ENCODE data around the gene RPL29.

GRCh38 chr3:52041118-52041731, 45.5 kb upstream of the RPL29 start:
- TF ChIP-seq, protein P1, sequence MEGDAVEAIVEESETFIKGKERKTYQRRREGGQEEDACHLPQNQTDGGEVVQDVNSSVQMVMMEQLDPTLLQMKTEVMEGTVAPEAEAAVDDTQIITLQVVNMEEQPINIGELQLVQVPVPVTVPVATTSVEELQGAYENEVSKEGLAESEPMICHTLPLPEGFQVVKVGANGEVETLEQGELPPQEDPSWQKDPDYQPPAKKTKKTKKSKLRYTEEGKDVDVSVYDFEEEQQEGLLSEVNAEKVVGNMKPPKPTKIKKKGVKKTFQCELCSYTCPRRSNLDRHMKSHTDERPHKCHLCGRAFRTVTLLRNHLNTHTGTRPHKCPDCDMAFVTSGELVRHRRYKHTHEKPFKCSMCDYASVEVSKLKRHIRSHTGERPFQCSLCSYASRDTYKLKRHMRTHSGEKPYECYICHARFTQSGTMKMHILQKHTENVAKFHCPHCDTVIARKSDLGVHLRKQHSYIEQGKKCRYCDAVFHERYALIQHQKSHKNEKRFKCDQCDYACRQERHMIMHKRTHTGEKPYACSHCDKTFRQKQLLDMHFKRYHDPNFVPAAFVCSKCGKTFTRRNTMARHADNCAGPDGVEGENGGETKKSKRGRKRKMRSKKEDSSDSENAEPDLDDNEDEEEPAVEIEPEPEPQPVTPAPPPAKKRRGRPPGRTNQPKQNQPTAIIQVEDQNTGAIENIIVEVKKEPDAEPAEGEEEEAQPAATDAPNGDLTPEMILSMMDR (conservative IDR thresholded peaks at IDR 0.05; ENCODE audit: low read depth, low read length): peak; percentile 32
- TF ChIP-seq RCOR1 (IDR thresholded peaks at IDR 0.05; ENCODE audit: insufficient replicate concordance, low read length): no peak
- TF ChIP-seq POLR2A (IDR thresholded peaks at IDR 0.05; ENCODE audit: low read depth, low read length): no peak
- no peak for TF ChIP-seq MAZ (IDR thresholded peaks at IDR 0.05; ENCODE audit: borderline replicate concordance, low read depth, low read length)
- TF ChIP-seq, protein P2, sequence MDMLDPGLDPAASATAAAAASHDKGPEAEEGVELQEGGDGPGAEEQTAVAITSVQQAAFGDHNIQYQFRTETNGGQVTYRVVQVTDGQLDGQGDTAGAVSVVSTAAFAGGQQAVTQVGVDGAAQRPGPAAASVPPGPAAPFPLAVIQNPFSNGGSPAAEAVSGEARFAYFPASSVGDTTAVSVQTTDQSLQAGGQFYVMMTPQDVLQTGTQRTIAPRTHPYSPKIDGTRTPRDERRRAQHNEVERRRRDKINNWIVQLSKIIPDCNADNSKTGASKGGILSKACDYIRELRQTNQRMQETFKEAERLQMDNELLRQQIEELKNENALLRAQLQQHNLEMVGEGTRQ (IDR thresholded peaks at IDR 0.05; ENCODE audit: low read depth, low read length): no peak
- TF ChIP-seq, protein P3, sequence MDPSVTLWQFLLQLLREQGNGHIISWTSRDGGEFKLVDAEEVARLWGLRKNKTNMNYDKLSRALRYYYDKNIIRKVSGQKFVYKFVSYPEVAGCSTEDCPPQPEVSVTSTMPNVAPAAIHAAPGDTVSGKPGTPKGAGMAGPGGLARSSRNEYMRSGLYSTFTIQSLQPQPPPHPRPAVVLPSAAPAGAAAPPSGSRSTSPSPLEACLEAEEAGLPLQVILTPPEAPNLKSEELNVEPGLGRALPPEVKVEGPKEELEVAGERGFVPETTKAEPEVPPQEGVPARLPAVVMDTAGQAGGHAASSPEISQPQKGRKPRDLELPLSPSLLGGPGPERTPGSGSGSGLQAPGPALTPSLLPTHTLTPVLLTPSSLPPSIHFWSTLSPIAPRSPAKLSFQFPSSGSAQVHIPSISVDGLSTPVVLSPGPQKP (IDR thresholded peaks at IDR 0.05; ENCODE audit: borderline replicate concordance, low read depth, low read length): no peak
- no peak for TF ChIP-seq CEBPB (IDR thresholded peaks at IDR 0.05; ENCODE audit: low read depth, low read length)

Data from IMR-90 (cell line).